Activated B cell treated with CpG ODN at 0.5 μM for 24 hours (primary cell): Measurements from ENCODE around the gene NID1. TPM values are rescaled to one million over a fixed set of nuclear protein-coding genes. Genes with fewer than 3 reads are reported as not detected.

Source experiments
- ATAC-seq: fragments of 200-7000 bp; cut with Tn5 transposase; one replicate; pipeline ENCODE4 v1.10.0; 2021; ENCODE audit warnings: low read depth, mild to moderate bottlenecking, moderate library complexity
- CTCF ChIA-PET: fragments of 350-600 bp; sonication (Branson Sonifier 250); formaldehyde crosslinking; loops from one replicate; lab custom pipeline; 2021; ENCODE audit warnings: antibody characterized with exemption; lab: Charles Lee
- POLR2A ChIA-PET: fragments of 350-600 bp; sonication (Branson Sonifier 250); formaldehyde crosslinking; loops from one replicate; lab custom pipeline; 2021; ENCODE audit warnings: antibody characterized with exemption; lab: Charles Lee
- DNase-seq: peaks from one replicate; pipeline ENCODE4 v3.0.0; 2022
- H3K27ac Mint-ChIP-seq: one replicate; pipeline ENCODE4 v1.8.0; 2020; ENCODE audit warnings: mixed read lengths
- H3K27me3 Mint-ChIP-seq: one replicate; pipeline ENCODE4 v1.8.0; 2021; ENCODE audit warnings: mixed read lengths
- H3K36me3 Mint-ChIP-seq: one replicate; pipeline ENCODE4 v1.8.0; 2021; ENCODE audit warnings: low read depth, mixed read lengths
- H3K4me1 Mint-ChIP-seq: one replicate; pipeline ENCODE4 v1.8.0; 2021; ENCODE audit warnings: mixed read lengths
- H3K4me3 Mint-ChIP-seq: one replicate; pipeline ENCODE4 v1.8.0; 2020; ENCODE audit warnings: mild to moderate bottlenecking, mixed read lengths
- H3K9me3 Mint-ChIP-seq: one replicate; pipeline ENCODE4 v1.8.0; 2020; ENCODE audit warnings: mixed read lengths
- intact Hi-C: fragments of 100-400 bp; cut with micrococcal nuclease; formaldehyde crosslinking; loops from one replicate; pipeline ENCODE4 v1.15.1; 2024
- total RNA-seq: library from RNA; stranded (reverse); gene quantifications from 2 replicates; pipeline ENCODE4 v1.2.3, GENCODE V29; 2022
- TF ChIP-seq, protein P1 (sequence below): fragments of 200-600 bp; IDR thresholded peaks from one replicate; pipeline ENCODE4 v1.8.0; 2022; ENCODE audit warnings: antibody characterized with exemption, mild to moderate bottlenecking

NID1 gene
- total RNA-seq, 1 donor from 2014 or later = 0.04 TPM

DNA sequence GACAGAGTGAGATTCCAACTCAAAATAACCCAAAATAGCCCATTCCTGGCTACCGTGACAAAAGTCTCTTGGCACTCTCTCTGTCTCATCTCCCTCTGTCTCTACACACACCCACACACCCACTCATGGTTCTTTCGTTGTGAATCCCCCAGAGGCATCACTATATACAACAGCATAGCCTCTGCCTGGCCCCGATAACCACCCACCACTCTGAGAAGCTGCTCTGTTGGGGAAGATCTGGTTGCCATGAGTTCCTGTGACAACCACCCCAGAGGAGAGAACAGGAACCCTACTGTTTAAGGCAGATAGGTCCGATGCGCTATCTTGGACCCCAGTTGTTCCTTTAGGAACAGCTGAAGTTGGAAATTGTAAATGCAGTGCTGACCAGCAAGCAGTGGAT, 127.8 kb downstream of the NID1 start:
- TF ChIP-seq, protein P1, sequence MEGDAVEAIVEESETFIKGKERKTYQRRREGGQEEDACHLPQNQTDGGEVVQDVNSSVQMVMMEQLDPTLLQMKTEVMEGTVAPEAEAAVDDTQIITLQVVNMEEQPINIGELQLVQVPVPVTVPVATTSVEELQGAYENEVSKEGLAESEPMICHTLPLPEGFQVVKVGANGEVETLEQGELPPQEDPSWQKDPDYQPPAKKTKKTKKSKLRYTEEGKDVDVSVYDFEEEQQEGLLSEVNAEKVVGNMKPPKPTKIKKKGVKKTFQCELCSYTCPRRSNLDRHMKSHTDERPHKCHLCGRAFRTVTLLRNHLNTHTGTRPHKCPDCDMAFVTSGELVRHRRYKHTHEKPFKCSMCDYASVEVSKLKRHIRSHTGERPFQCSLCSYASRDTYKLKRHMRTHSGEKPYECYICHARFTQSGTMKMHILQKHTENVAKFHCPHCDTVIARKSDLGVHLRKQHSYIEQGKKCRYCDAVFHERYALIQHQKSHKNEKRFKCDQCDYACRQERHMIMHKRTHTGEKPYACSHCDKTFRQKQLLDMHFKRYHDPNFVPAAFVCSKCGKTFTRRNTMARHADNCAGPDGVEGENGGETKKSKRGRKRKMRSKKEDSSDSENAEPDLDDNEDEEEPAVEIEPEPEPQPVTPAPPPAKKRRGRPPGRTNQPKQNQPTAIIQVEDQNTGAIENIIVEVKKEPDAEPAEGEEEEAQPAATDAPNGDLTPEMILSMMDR = no peak
- Mint-ChIP-seq H3K36me3 (no peaks in the 10 kb centered on the region), H3K4me3 (peak overlapping the region; percentile 62), H3K4me1 (peaks cover 92% of the 10 kb centered on the region), H3K9me3 (no peaks in the 10 kb centered on the region), H3K27ac (peak overlapping the region; percentile 78), H3K27me3 (no peaks in the 10 kb centered on the region)
- POLR2A ChIA-PET = interaction anchor here (0.9 to 5.7 kb wide), 5 partner anchors 9 to 94 kb away, joined by 3 to 60 read pairs (median 4); partner anchors contain the start of gene LYST
- intact Hi-C loops = no loop called here
- DNase-seq = no peak
- CTCF ChIA-PET = interaction anchor here (0.9 to 4.0 kb wide), 2 partner anchors 18 to 35 kb away, joined by 4 to 19 read pairs; no protein-coding TSS in a partner anchor
- no peak for ATAC-seq

DNA sequence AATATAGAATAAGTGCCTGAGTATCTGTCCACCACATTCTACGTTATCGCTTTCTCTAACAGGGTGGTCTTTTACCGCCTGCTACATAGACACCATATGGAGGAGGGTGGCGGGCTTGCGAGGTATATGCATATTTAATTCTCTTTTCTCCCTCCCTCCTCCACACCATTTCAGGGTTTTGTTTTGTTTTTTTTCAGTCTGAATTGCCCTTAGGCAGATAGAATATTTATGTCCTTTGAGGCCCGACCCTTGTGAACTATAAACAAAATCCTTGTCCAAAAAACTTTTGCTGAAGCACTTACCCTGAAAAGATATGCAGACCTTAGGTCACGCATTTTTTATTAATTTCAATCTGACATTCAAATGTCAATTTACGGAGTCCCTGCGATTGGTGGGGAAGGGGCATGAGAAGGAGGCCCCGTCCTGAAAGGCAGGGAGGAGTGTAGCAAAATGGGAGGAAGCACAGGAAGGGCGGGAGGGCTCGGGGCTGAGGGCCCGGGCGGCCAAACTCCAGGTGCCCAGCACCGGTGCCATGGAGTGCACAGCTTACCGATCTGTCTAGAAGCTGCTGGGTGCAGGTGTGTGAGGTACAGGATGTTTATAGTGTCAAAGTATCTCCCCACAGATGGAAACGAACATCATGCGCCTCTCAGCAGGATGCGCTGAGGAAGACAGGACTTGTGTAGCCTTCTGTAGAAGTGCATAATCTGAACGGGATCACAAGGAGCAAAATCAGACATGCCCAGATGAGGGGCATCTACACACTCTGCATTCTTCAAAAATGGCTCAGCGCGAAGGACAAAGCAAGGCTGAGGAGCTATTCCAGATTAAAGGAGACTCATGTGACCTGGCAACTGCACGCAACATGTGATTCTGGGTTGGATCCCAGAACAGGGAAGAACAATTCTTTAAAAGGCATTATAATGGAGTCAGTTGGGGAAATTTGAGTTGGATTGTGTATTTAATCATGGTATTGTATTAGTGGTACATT, 129.4 kb downstream of the NID1 start:
- H3K27me3 Mint-ChIP-seq = no peaks in the 10 kb centered on the region
- H3K4me1 Mint-ChIP-seq = peaks cover 93% of the 10 kb centered on the region
- POLR2A ChIA-PET = interaction anchor here (0.9 to 5.7 kb wide), 4 partner anchors 18 to 70 kb away, joined by 3 to 60 read pairs (median 5); partner anchors contain the start of gene LYST
- peak overlapping the region; percentile 41 for H3K4me3 Mint-ChIP-seq
- TF ChIP-seq, protein P1 = no peak
- no peaks in the 10 kb centered on the region for H3K36me3 Mint-ChIP-seq
- no peak for ATAC-seq
- intact Hi-C loops = no loop called here
- no peaks in the 10 kb centered on the region for H3K9me3 Mint-ChIP-seq
- peak overlapping the region; percentile 56 for H3K27ac Mint-ChIP-seq
- DNase-seq = no peak
- CTCF ChIA-PET = no interaction called here

DNA sequence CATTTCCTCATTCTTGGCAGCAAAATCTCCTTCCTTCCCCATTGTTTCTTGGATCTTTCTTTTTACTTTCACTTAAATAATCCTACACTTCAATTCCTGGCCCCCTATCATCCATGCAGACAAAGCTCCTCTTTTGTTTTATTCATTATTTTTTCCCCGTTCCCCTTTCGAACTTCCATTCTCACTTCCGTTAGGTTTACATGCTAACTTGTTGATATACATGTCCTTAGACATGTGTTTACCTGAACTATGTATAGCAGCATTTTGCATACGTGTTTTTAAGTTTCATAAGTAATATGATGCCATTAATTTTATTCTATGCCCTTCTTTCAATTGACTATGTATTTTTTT, 131.1 kb downstream of the NID1 start:
- Mint-ChIP-seq H3K9me3 (no peaks in the 10 kb centered on the region), H3K27me3 (no peaks in the 10 kb centered on the region), H3K4me3 (peak overlapping the region; percentile 55), H3K27ac (peak overlapping the region; percentile 72), H3K36me3 (no peaks in the 10 kb centered on the region), H3K4me1 (peaks cover 91% of the 10 kb centered on the region)
- ChIA-PET CTCF (interaction anchor here (1.0 to 1.1 kb wide), 2 partner anchors 38 to 67 kb away, joined by 3 to 4 read pairs; partner anchors contain the start of gene LYST), POLR2A (interaction anchor here (0.7 to 5.4 kb wide), 6 partner anchors 10 to 66 kb away, joined by 3 to 50 read pairs (median 4); partner anchors contain the start of gene LYST)
- TF ChIP-seq, protein P1 = no peak
- ATAC-seq (no peak), DNase-seq (no peak)
- intact Hi-C loops = loop anchor here (2.0 kb wide), 3 partner anchors 15 to 53 kb away; no protein-coding TSS in a partner anchor

GRCh38 chr1:235933017-235933765, 131.7 kb downstream of the NID1 start:
- POLR2A ChIA-PET = interaction anchor here (0.7 to 5.4 kb wide), 12 partner anchors 10 to 429 kb away, joined by 3 to 50 read pairs (median 5); partner anchors contain the start of genes B3GALNT2 and LYST
- intact Hi-C loops = loop anchor here (2.0 kb wide), 3 partner anchors 14 to 52 kb away; no protein-coding TSS in a partner anchor

More at GRCh38 chr1:235933017-235933765, 131.7 kb downstream of the NID1 start:
- Mint-ChIP-seq H3K36me3 (no peaks in the 10 kb centered on the region), H3K27ac (peak overlapping the region; percentile 72), H3K9me3 (no peaks in the 10 kb centered on the region), H3K27me3 (no peaks in the 10 kb centered on the region), H3K4me3 (peak overlapping the region; percentile 62), H3K4me1 (peaks cover 91% of the 10 kb centered on the region)
- no peak for DNase-seq
- no peak for ATAC-seq
- CTCF ChIA-PET = interaction anchor here (1.0 to 2.7 kb wide), 6 partner anchors 22 to 90 kb away, joined by 3 to 14 read pairs (median 4); partner anchors contain the start of gene LYST
- TF ChIP-seq, protein P1 = no peak
